Keratinocyte (primary cell): ENCODE results near the gene ARHGAP6. TPM values are rescaled to one million over a fixed set of nuclear protein-coding genes. Genes with fewer than 3 reads are reported as not detected.

Source experiments
- DNase-seq: peaks from one replicate; pipeline ENCODE4 v3.0.0-alpha.2; 2011; ENCODE audit warnings: low read depth, missing footprints, low spot score
- FAIRE-seq: peaks from 2 replicates; lab custom pipeline; 2011; peaks lifted over from hg19 to GRCh38; lab: Jason Lieb, UNC
- H2AFZ ChIP-seq: 2 replicates; pipeline ENCODE4 v1.6.0; 2012; ENCODE audit warnings: low read length, control low read depth, inconsistent platforms; ENCODE audit not compliant: control insufficient read depth
- H3K27ac ChIP-seq: 2 replicates; pipeline ENCODE4 v1.5.1; 2011; ENCODE audit warnings: low read length; ENCODE audit not compliant: control insufficient read depth, insufficient read depth
- H3K27me3 ChIP-seq: 3 replicates; pipeline ENCODE4 v1.6.0; 2011; ENCODE audit warnings: low read length; ENCODE audit not compliant: control insufficient read depth, insufficient read depth; ENCODE audit errors: extremely low read depth
- H3K36me3 ChIP-seq, 2 experiments: 2 replicates in 1 of 2; 3 replicates in 1 of 2; pipeline ENCODE4 v1.5.1; 2011; ENCODE audit warnings: low read length in 2 of 2, mild to moderate bottlenecking in 1 of 2; ENCODE audit not compliant: control insufficient read depth in 2 of 2, insufficient read depth in 2 of 2; ENCODE audit errors: extremely low read depth in 1 of 2
- H3K4me1 ChIP-seq: 3 replicates; pipeline ENCODE4 v1.5.1; 2011; ENCODE audit warnings: low read length; ENCODE audit not compliant: control insufficient read depth, insufficient read depth; ENCODE audit errors: extremely low read depth
- H3K4me2 ChIP-seq: 3 replicates; pipeline ENCODE4 v1.6.0; 2011; ENCODE audit warnings: low read depth, low read length; ENCODE audit not compliant: control insufficient read depth, insufficient read depth; ENCODE audit errors: extremely low read depth
- H3K4me3 ChIP-seq, 3 experiments: fragments of 200-600 bp in 1 of 3; sonication (generic) in 1 of 3; 2 replicates in 2 of 3; 3 replicates in 1 of 3; pipeline ENCODE4 v1.5.1; 2011 to 2016; ENCODE audit warnings: low read length in 3 of 3, mild to moderate bottlenecking in 3 of 3, control low read depth in 2 of 3, inconsistent platforms in 1 of 3, low read depth in 1 of 3, mixed read lengths in 1 of 3, mixed run types in 1 of 3, moderate library complexity in 1 of 3; ENCODE audit not compliant: control insufficient read depth in 2 of 3, insufficient read depth in 2 of 3; ENCODE audit errors: extremely low read depth in 1 of 3
- H3K79me2 ChIP-seq: 2 replicates; pipeline ENCODE4 v1.6.0; 2012; ENCODE audit warnings: low read length; ENCODE audit not compliant: control insufficient read depth, insufficient read depth
- H3K9ac ChIP-seq: 3 replicates; pipeline ENCODE4 v1.6.0; 2011; ENCODE audit warnings: low read length; ENCODE audit not compliant: control insufficient read depth, insufficient read depth; ENCODE audit errors: extremely low read depth
- H3K9me1 ChIP-seq: 3 replicates; pipeline ENCODE4 v1.6.0; 2011; ENCODE audit warnings: low read length; ENCODE audit not compliant: control insufficient read depth, insufficient read depth; ENCODE audit errors: extremely low read depth
- H3K9me3 ChIP-seq: 2 replicates; pipeline ENCODE4 v1.5.1; 2012; ENCODE audit warnings: low read depth, low read length; ENCODE audit not compliant: control insufficient read depth
- H4K20me1 ChIP-seq: 3 replicates; pipeline ENCODE4 v1.6.0; 2011; ENCODE audit warnings: low read length; ENCODE audit not compliant: control insufficient read depth, insufficient read depth; ENCODE audit errors: extremely low read depth
- CTCF ChIP-seq, 3 experiments: IDR thresholded peaks in 1 of 3; conservative IDR thresholded peaks in 1 of 3; optimal IDR thresholded peaks in 1 of 3; 2 replicates in 2 of 3; 3 replicates in 1 of 3; pipeline versions ENCODE3 to v1.5.1; 2011; ENCODE audit warnings: low read length in 3 of 3, mild to moderate bottlenecking in 3 of 3, moderate library complexity in 2 of 3, control low read depth in 1 of 3, inconsistent platforms in 1 of 3; ENCODE audit not compliant: insufficient read depth in 2 of 3; ENCODE audit errors: extremely low read depth in 1 of 3
- EZH2 ChIP-seq: IDR thresholded peaks from one replicate; pipeline ENCODE4 v1.6.1; 2012; ENCODE audit warnings: inconsistent platforms, mild to moderate bottlenecking, low read length, moderate library complexity
- dilution Hi-C: fragments of 300-500 bp; cut with MboI; formaldehyde crosslinking; loops from one replicate; pipeline ENCODE4 v1.7.0; 2020; ENCODE audit warnings: low sequenced_read_pairs; ENCODE audit not compliant: extremely low pct_ligation_motif_present
- polyA plus RNA-seq, 5 experiments: library from polyadenylated mRNA; depleted of rRNA in 3 of 5; stranded (reverse) in 3 of 5; stranded (forward) in 1 of 5; unstranded in 1 of 5; fragments of >200 nt; gene quantifications; 1 replicate in 1 of 5; 2 replicates in 3 of 5; 3 replicates in 1 of 5; pipeline versions ENCODE4 v1.2.1 to v1.2.3, GENCODE V29; 2011 to 2012; ENCODE audit warnings: missing spikeins in 2 of 5, low read depth in 1 of 5, low replicate concordance in 1 of 5

Gene ARHGAP6
- polyA plus RNA-seq, 1 donor (not counting 4 experiments of a cell fraction or from before 2014, with no cell fraction given): 0.01 TPM

- TF ChIP-seq CTCF (optimal IDR thresholded peaks at IDR 0.05 in 1 of 3, IDR thresholded peaks at IDR 0.05 in 1 of 3, conservative IDR thresholded peaks at IDR 0.05 in 1 of 3; ENCODE audit: extremely low read depth in 1 of 3, insufficient read depth in 2 of 3, low read length in 3 of 3): no peak
- no peak for TF ChIP-seq EZH2
- Histone ChIP-seq H4K20me1 (no peaks in the 10 kb centered on the region), H3K27ac (no peak overlapping the region), H3K9ac (no peak overlapping the region), H2AFZ (no peak overlapping the region), H3K36me3 (no peaks in the 10 kb centered on the region), H3K79me2 (no peaks in the 10 kb centered on the region), H3K9me1 (no peaks in the 10 kb centered on the region), H3K4me2 (no peak overlapping the region), H3K27me3 (no peaks in the 10 kb centered on the region), H3K4me1 (no peaks in the 10 kb centered on the region), H3K9me3 (no peaks in the 10 kb centered on the region), H3K4me3 (no peak overlapping the region)
- FAIRE-seq: no peak
- no peak for DNase-seq
- dilution Hi-C loops: no loop called here
These were observed 25.6 kb downstream of the ARHGAP6 start for GRCh38 chrX:11640089-11640488.

- Histone ChIP-seq H3K36me3 (no peaks in the 10 kb centered on the region), H3K9me1 (no peaks in the 10 kb centered on the region), H3K4me2 (no peak overlapping the region), H3K27ac (no peak overlapping the region), H4K20me1 (no peaks in the 10 kb centered on the region), H3K79me2 (no peaks in the 10 kb centered on the region), H3K9ac (no peak overlapping the region), H3K27me3 (no peaks in the 10 kb centered on the region), H3K4me3 (no peak overlapping the region), H2AFZ (no peak overlapping the region), H3K9me3 (no peaks in the 10 kb centered on the region), H3K4me1 (no peaks in the 10 kb centered on the region)
- no peak for FAIRE-seq
- dilution Hi-C loops: no loop called here
- no peak for DNase-seq
- TF ChIP-seq EZH2 (no peak), CTCF (optimal IDR thresholded peaks at IDR 0.05 in 1 of 3, IDR thresholded peaks at IDR 0.05 in 1 of 3, conservative IDR thresholded peaks at IDR 0.05 in 1 of 3; ENCODE audit: extremely low read depth in 1 of 3, insufficient read depth in 2 of 3, low read length in 3 of 3) (no peak)
These were observed 33.0 kb downstream of the ARHGAP6 start for GRCh38 chrX:11632732-11633131.
